HepG2 (cell line): ENCODE measurements around the gene TAF4B. TPM values are rescaled to one million over a fixed set of nuclear protein-coding genes. Genes with fewer than 3 reads are reported as not detected.
A peak's percentile ranks its signal among the peaks of the same experiment; 100 is the strongest.
"Not testable (repeated sequence)": the region's sequence is repeated elsewhere in the genome, so short reads cannot be mapped to it uniquely, and the experiment has no call there.

ENCODE experiments used
- ATAC-seq: fragments of 200-7000 bp; cut with Tn5 transposase; 3 replicates; pipeline ENCODE4 v1.9.1; 2020; ENCODE audit warnings: mild to moderate bottlenecking, moderate library complexity
- BruUV-seq: library from RNA; stranded (reverse); fragments of 400-500 nt; replicated peaks from 2 replicates; lab custom pipeline; 2021; lab: Mats Ljungman, UMichigan
- CTCF ChIA-PET: fragments of 300-600 bp; formaldehyde crosslinking; extraction: SDS; loops from one replicate; lab custom pipeline; 2021; ENCODE audit warnings: low total read pairs, inconsistent platforms, low intra/inter-chr PET ratio; lab: Yijun Ruan, JAX
- POLR2A ChIA-PET: fragments of 350-600 bp; sonication (Branson Sonifier 250); formaldehyde crosslinking; loops from one replicate; lab custom pipeline; 2020; ENCODE audit warnings: antibody characterized with exemption, inconsistent platforms; lab: Yijun Ruan, JAX
- DNase-seq: peaks from one replicate; pipeline ENCODE4 v3.0.0-alpha.2; 2015; ENCODE audit warnings: low spot score
- FAIRE-seq: peaks from 3 replicates; lab custom pipeline; 2011; peaks lifted over from hg19 to GRCh38; lab: Jason Lieb, UNC
- H2AFZ ChIP-seq: one replicate; pipeline ENCODE4 v1.6.1; 2011; ENCODE audit warnings: low read length, inconsistent platforms
- H3K27ac ChIP-seq: fragments of 300-600 bp; 3 replicates; pipeline ENCODE4 v1.8.0; 2011; ENCODE audit warnings: mixed run types, mild to moderate bottlenecking, mixed read lengths, low read length, inconsistent platforms; ENCODE audit not compliant: insufficient read depth; ENCODE audit errors: extremely low read length
- H3K27me3 ChIP-seq, 2 experiments: fragments of 200-600 bp in 1 of 2; 2 replicates in 1 of 2; 3 replicates in 1 of 2; pipeline versions ENCODE4 v1.6.0 to v1.8.0; 2011; ENCODE audit warnings: low read length in 2 of 2, mild to moderate bottlenecking in 2 of 2, moderate library complexity in 2 of 2, inconsistent platforms in 1 of 2; ENCODE audit not compliant: insufficient read depth in 2 of 2, control insufficient read depth in 1 of 2
- H3K36me3 ChIP-seq, 2 experiments: fragments of 200-600 bp in 1 of 2; replicated peaks in 1 of 2; 2 replicates in 1 of 2; 3 replicates in 1 of 2; pipeline versions ENCODE4 v1.5.1 to v1.8.0; 2011; ENCODE audit warnings: low read length in 2 of 2, inconsistent platforms in 1 of 2; ENCODE audit not compliant: insufficient read depth in 2 of 2, control insufficient read depth in 1 of 2
- H3K4me1 ChIP-seq: 2 replicates; pipeline ENCODE4 v1.5.1; 2012; ENCODE audit warnings: low read length, inconsistent platforms; ENCODE audit not compliant: insufficient read depth
- H3K4me2 ChIP-seq: 2 replicates; pipeline ENCODE4 v1.6.0; 2011; ENCODE audit warnings: low read depth, low read length, inconsistent platforms
- H3K4me3 ChIP-seq, 3 experiments: fragments of 200-600 bp in 1 of 3; sonication (generic), shearing (Covaris generic) in 1 of 3; replicated peaks in 1 of 3; 2 replicates each; pipeline ENCODE4 v1.5.1; 2011 to 2016; ENCODE audit warnings: low read length in 3 of 3, inconsistent platforms in 2 of 3, low read depth in 2 of 3, mild to moderate bottlenecking in 2 of 3, control low read depth in 1 of 3, mixed read lengths in 1 of 3; ENCODE audit not compliant: insufficient read depth in 1 of 3
- H3K79me2 ChIP-seq: one replicate; pipeline ENCODE4 v1.6.1; 2011; ENCODE audit warnings: low read length, inconsistent platforms; ENCODE audit not compliant: insufficient read depth
- H3K9ac ChIP-seq: 2 replicates; pipeline ENCODE4 v1.6.0; 2011; ENCODE audit warnings: mild to moderate bottlenecking, low read depth, low read length, inconsistent platforms; ENCODE audit not compliant: insufficient read depth
- H3K9me3 ChIP-seq: 2 replicates; pipeline ENCODE4 v1.5.1; 2012; ENCODE audit warnings: mild to moderate bottlenecking, low read length
- H4K20me1 ChIP-seq: 2 replicates; pipeline ENCODE4 v1.6.0; 2011; ENCODE audit warnings: inconsistent platforms, mild to moderate bottlenecking, low read length, moderate library complexity; ENCODE audit not compliant: insufficient read depth
- AHDC1 ChIP-seq: sonication (generic); formaldehyde crosslinking; IDR thresholded peaks from 2 replicates; pipeline ENCODE4 v1.5.1; 2020; ENCODE audit warnings: mild to moderate bottlenecking, missing genetic modification reagents, borderline replicate concordance
- NR2F1 ChIP-seq, 2 experiments: fragments of 450-650 bp in 1 of 2; formaldehyde crosslinking in 1 of 2; IDR thresholded peaks; 2 replicates each; pipeline versions ENCODE4 v1.5.0 to v1.6.1; 2016 to 2020; ENCODE audit warnings: mild to moderate bottlenecking in 1 of 2, missing compliant biosample characterization in 1 of 2, missing genetic modification reagents in 1 of 2, moderate library complexity in 1 of 2
- TFDP1 ChIP-seq: IDR thresholded peaks from 2 replicates; pipeline ENCODE4 v1.6.1; 2016; ENCODE audit warnings: missing compliant biosample characterization, missing genetic modification reagents, borderline replicate concordance
- ZNF446 ChIP-seq: sonication (generic); formaldehyde crosslinking; IDR thresholded peaks from 2 replicates; pipeline ENCODE4 v1.5.0; 2020; ENCODE audit warnings: mild to moderate bottlenecking, missing genetic modification reagents
- WGBS: methylation state at CpG from one replicate; pipeline ENCODE4 v1.1.6; 2017; ENCODE audit warnings: low lambda C conversion rate; 5-methylcytosine and 5-hydroxymethylcytosine counted together
- in situ Hi-C: cut with HindIII; loops from 2 replicates; pipeline ENCODE4 v1.10.0; 2017; ENCODE audit warnings: low pct_unique_long_range_greater_than_20kb; ENCODE audit not compliant: extremely low pct_ligation_motif_present
- intact Hi-C: fragments of 100-400 bp; cut with micrococcal nuclease; formaldehyde crosslinking; loops from one replicate; pipeline ENCODE4 v1.10.0; 2022; ENCODE audit not compliant: unreplicated experiment
- polyA plus RNA-seq, 8 experiments: library from polyadenylated mRNA; depleted of rRNA in 3 of 8; stranded (reverse) in 7 of 8; unstranded in 1 of 8; fragments of >200 nt; fragmentation: Illumina TruSeq in 4 of 8; extraction: Trizol in 4 of 8; gene quantifications; 2 replicates each; pipeline versions ENCODE4 v1.2.1 to v1.2.3, GENCODE V29; 2011 to 2016; ENCODE audit warnings: low read depth in 4 of 8, missing spikeins in 1 of 8, mixed read lengths in 1 of 8; ENCODE audit not compliant: insufficient read depth in 1 of 8
- total RNA-seq, 5 experiments: library from RNA; depleted of rRNA; stranded (reverse); fragments of >200 nt; fragmentation: Illumina TruSeq; extraction: Trizol; gene quantifications; 2 replicates each; pipeline ENCODE4 v1.2.3, GENCODE V29; 2016; ENCODE audit warnings: low read depth in 1 of 5

TAF4B gene
- total and polyA plus RNA-seq, 2 of the 13 experiments (the other 11 are each of a cell fraction or from before 2014, with no cell fraction given): 2.2 to 3.8 TPM

GRCh38 chr18:26436176-26437051 lies 210.2 kb downstream of the TAF4B start (continued):
- peak; percentile 21; the same call in 1 of the 2 replicates for TF ChIP-seq AHDC1 (CRISPR knock-in tag)
- TF ChIP-seq TFDP1 (CRISPR knock-in tag): no peak
- no peak for TF ChIP-seq NR2F1 (CRISPR knock-in tag; IDR thresholded peaks at IDR 0.05)
- no peak for TF ChIP-seq ZNF446 (CRISPR knock-in tag)

- H3K36me3 ChIP-seq, BruUV-seq, CTCF ChIA-PET, FAIRE-seq, DNase-seq, H3K27ac ChIP-seq, H2AFZ ChIP-seq, H3K79me2 ChIP-seq, H3K4me3 ChIP-seq, ATAC-seq, H3K9ac ChIP-seq, H3K4me2 ChIP-seq, intact Hi-C loops, H3K4me1 ChIP-seq, H3K9me3 ChIP-seq, POLR2A ChIA-PET, H4K20me1 ChIP-seq: not testable (repeated sequence)
- WGBS: 42% methylated on average over 3 of the region's 3 CpGs
- H3K27me3 ChIP-seq: peaks cover 0 to 28% of the 10 kb centered on the region in 2 experiments; a peak in 2 of 5 replicates
- in situ Hi-C loops: loop anchor here (25.0 kb wide), 1 partner anchor 100 kb away; the partner anchor contains the start of gene KCTD1
Measured at GRCh38 chr18:26437634-26438033, 211.4 kb downstream of the TAF4B start.
